ENCODE measurements around the gene ORC5.
"Not testable (repeated sequence)": the region's sequence is repeated elsewhere in the genome, so short reads cannot be mapped to it uniquely, and the experiment has no call there.

Gene ORC5

GRCh38 chr7:104207731-104208420 is at the start of gene ORC5:
Gene ORC5 (minus strand): TSS chr7:104208013. CDS start chr7:104207904, 109 bp downstream.
- DNase-seq, result peak; percentile 85 to 87

DNA sequence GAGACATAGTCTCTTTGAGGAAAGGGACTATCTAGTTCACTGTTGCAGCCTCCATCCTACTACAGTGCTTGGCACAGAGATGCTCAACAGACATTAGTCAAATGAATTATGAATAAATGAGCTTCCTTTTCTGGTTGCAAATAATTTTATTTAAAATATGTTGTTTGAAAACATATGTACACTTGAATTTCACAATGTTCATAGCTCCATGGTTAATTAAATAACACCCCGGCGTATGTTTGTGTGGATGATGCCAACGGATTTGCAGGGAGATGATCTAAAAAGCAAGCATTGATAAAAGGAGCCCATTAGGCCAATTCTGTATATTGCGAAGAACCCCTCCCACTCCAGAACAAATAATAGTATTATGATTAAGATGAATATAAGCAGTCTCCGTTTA is 47.8 kb upstream of the ORC5 start:
- DNase-seq, result no peak

- DNase-seq, result no peak
Measured at GRCh38 chr7:104255194-104255593, 47.4 kb upstream of the ORC5 start.

- DNase-seq, result no peak
Measured at GRCh38 chr7:104254696-104255095, 46.9 kb upstream of the ORC5 start.

DNA sequence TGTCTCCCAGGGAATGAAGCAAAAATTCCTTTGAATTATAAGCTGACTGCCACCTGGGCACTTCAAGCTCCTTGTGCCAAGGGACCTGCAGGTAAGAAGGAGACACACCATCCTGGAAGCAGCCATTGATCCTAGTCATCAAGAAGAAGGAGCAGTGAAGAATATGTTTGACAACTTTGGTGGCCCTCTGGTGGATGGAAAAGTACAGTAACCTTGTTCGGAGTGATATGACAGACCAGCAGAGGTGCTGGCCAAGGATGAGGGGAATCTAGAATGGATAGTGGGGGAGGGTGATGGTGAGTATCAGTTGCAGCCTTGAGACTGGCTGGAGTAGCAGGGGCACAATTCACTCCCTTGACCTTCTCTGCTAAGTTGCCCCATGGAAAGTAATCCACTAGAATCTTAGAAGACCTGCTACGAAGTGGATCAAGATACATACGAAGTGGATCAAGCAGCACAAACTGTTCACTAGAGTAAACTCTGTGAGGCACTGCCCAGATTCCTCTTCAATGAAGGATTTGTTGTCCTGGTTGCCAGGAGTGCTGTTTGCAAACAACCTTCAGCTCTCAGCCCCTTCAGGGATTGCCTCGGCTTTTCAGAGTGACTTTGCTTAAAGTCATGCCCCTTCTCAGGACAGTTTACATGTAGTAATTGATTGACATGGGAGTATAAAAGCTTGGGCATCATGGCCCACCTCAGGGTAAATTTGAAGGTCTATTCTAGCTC is 44.8 kb upstream of the ORC5 start:
- DNase-seq, result peak; percentile 15 to 46

DNA sequence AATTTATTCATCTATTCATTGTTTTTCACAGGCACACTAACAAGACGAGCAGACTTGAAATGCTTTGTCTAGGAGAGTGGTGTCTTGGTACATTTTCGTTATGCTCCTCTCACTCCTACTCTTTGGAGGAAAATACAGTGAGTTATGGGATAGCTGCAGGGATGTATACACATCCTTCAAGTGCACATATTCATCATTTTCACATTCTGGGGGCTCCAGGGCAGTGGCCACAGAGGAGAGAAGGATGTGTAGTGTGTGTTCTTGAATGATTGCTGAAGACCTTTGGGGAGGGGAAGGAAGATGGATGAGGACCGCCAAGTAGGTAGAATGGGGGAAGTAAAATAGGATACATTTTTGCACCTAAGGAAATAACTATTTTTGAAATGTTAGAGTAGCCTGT is 34.8 kb upstream of the ORC5 start:
- no peak for DNase-seq

DNA sequence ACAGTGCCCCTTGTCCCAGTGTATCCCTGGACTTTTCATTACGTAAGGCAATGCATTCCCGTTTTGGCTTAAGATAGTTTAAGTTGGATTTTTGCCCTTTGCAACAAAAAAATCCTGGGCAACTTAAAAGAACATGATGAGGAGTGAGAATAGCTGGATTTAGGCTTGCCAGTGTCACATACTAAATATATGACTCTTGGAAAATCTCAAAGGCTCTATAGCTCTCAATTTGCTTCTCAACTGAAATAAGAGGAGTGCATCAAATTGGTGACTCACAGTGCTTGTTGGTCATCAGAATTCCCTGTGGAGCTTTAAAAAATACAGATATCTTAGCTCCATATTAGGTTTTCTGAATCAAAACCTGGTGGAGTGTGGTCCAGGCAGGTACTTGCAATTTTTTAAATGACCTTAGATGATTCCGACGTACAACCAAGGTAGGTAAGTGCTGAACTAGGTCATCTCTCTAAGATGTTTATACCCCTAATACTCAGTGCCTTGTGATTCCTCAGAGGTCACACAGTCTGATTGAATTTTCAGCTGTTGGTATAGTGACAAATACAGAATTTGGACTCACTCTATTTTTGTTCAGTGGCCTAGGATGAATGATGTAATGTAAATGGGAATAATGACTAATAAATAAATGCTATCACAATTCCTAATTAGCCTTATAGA is 33.9 kb upstream of the ORC5 start:
- DNase-seq, result no peak

- no peak for DNase-seq
Measured at GRCh38 chr7:104241135-104241534, 33.3 kb upstream of the ORC5 start.

DNA sequence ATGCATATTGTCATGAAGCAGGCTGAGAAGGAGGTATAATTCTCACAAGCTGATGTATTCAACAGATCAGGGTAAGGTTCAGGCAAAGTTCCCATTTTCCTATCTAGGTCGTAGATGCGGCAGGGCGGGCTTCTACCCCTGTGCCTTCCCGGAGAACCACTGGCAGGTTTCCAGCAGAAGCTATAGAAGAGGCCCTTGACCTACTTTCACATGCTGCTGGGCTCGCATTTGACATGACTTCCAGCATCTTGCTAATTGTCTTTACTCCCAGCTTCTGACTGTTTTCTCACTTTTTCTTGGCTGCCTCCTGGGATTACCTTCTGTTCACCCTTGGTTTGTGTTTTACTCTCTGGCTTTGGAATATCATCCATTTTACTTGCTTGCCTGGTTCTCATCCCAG is 32.6 kb upstream of the ORC5 start:
- DNase-seq, result no peak

GRCh38 chr7:104234990-104235389 is 27.2 kb upstream of the ORC5 start:
- DNase-seq, result not testable (repeated sequence)

- DNase-seq, result peak; percentile 53 to 75
Measured at GRCh38 chr7:104231054-104232046, 23.5 kb upstream of the ORC5 start.

DNA sequence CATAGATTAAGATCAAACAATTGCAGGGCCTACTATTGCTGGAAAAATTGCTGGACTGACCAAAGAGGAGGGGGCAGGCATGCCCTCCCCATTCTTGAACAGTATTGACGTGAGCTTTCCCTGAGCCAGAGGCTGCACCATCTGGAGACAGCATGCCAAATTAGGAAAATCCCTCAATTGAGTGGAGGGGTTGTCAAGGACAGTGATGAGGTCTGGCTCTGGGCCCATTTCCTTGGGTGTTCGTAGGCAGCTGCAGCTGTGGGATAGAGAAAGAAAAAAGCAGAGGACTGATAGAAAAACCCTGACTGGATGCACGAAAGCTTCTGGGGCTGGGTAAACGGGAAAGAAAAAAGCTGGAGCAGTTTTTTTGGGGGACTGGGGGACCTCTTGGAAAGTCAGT is 22.8 kb upstream of the ORC5 start:
- no peak for DNase-seq

DNA sequence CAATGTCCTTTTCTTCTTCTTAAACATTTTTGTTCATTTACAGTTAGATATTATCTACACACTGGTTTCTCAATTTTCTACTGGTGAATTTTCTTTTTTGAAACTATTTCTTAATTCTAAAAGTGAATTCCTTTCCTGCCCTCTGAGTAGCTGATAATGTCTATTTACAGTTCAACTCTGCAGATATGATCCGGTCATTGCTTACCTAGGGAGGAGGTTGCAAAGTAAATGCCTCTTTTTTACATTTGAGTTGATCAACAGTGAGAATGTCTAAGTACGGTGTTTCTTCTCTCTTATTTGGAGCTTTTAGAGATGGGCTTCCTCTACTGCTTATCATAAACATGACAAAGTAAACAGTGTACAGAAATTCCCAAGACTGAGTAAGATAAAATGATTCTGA is 20.6 kb upstream of the ORC5 start:
- no peak for DNase-seq

DNA sequence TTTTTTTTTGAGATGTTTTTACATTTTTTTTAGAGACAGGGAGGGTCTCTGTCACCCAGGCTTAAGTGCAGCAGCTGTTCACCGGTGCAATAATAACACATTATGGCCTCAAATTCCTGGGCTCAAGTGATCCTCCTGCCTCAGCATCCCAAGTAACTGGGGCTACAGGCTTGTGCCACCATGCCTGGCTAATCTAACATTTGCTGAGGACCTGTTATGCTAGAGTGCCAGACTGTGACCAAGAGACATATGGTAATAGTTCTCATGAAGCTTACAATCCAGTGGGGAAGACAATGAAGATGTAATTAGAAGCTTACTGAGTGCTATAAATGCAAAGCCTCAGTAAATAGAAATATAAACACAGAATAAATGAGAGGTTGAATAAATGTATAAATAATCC is 17.6 kb upstream of the ORC5 start:
- no peak for DNase-seq

- no peak for DNase-seq
Measured at GRCh38 chr7:104217620-104218019, 9.8 kb upstream of the ORC5 start.

- no peak for DNase-seq
Measured at GRCh38 chr7:104209063-104209462, 1.2 kb upstream of the ORC5 start.

- DNase-seq, result no peak
Measured at GRCh38 chr7:104208421-104208780, 588 bp upstream of the ORC5 start.

- peak in 1 of 2 experiments; percentile 25 for DNase-seq
Measured at GRCh38 chr7:104207348-104207730, 474 bp downstream of the ORC5 start.

DNA sequence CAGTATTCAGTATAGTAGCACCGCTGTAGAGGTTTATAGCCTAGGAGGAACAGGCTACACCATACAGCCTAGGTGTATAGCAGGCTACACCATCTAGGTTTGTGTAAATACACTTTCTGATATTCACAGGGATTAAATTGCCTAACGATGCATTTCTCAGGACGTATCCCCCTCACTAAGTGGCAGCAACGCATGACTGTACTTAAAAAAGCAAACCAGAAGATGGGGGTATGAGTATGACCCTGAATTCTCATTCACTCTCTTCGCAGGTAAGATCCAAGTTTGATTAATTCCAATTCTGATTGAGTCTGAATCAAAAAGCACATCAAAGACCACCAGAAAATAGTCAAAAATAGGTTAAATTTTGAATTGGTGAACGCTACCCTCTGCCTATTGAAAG is 972 bp downstream of the ORC5 start:
- DNase-seq, result peak in 1 of 2 experiments; percentile 23

GRCh38 chr7:104198673-104199278 is 9.0 kb downstream of the ORC5 start:
- DNase-seq, result no peak

DNA sequence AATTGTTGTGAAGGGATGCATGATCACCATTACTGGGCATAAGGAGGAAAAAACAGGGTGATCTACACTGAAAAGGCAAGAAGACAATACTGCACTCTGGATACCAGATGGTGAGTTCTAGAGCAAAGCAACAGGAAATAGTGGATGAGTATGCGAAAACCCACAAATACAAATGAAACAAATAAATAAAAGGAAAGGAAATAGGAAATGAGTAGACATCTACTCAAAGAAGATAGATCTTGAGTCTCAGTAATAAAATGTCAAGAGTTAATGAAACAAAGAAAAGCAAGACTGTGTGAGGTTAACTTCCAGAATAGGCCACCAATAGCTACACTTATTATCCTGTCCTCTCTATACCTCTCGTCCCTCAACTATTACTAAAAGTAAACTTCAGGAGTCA is 11.7 kb downstream of the ORC5 start:
- no peak for DNase-seq

DNA sequence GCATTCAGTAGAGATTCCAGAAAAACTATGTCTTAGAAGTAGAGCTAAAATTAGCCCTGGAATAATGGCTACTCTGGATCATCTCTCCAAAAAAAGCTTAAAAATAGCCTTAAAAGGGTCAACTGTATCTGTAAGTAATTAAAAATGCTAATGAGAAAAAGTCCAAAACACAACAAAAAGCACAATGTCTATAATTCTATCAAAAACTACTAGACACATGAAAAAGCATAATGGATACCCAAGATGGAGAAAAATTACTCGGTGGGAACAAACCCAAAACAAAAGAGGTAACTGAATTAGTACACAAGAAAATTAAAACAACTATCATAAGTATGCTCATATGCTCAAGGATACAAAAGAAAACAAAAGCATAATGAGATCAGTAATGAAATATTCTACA is 15.4 kb downstream of the ORC5 start:
- no peak for DNase-seq
